HCT116 (cell line): ENCODE results near the gene COL23A1. TPM values are rescaled to one million over a fixed set of nuclear protein-coding genes. Genes with fewer than 3 reads are reported as not detected.

ENCODE experiments used
- ATAC-seq: fragments of 200-7000 bp; cut with Tn5 transposase; 2 replicates; pipeline ENCODE4 v1.9.1; 2020; ENCODE audit warnings: mild to moderate bottlenecking, moderate library complexity
- BruUV-seq: library from RNA; stranded (reverse); fragments of 400-500 nt; replicated peaks from 2 replicates; lab custom pipeline; 2021; lab: Mats Ljungman, UMichigan
- CTCF ChIA-PET: fragments of 300-600 bp; sonication (Branson Sonifier 250); formaldehyde crosslinking; loops from one replicate; lab custom pipeline; 2021; ENCODE audit warnings: antibody characterized with exemption; lab: Charles Lee
- POLR2A ChIA-PET: fragments of 300-600, 350-600 bp; sonication (Branson Sonifier 250); formaldehyde crosslinking; loops from one replicate; lab custom pipeline; 2021; ENCODE audit warnings: antibody characterized with exemption; lab: Charles Lee
- RAD21 ChIA-PET, 2 experiments: fragments of 300-600 bp; sonication (Branson Sonifier 250); formaldehyde crosslinking; loops; one replicate each; lab custom pipeline; 2023; ENCODE audit warnings: low total read pairs in 2 of 2; ENCODE audit not compliant: uncharacterized antibody in 2 of 2, unreplicated experiment in 2 of 2, low non-redundant PET in 1 of 2; lab: Charles Lee
- DNase-seq: peaks from one replicate; pipeline ENCODE4 v3.0.0-alpha.2; 2010; ENCODE audit warnings: low read depth, low spot score
- H2AFZ ChIP-seq: fragments of 200-600 bp; shearing (Covaris generic), sonication (generic); 2 replicates; pipeline ENCODE4 v1.6.1; 2017; ENCODE audit warnings: low read depth, mixed run types, mixed read lengths, antibody characterized with exemption, low read length; ENCODE audit not compliant: poor library complexity, severe bottlenecking
- H3K27ac ChIP-seq: 2 replicates; pipeline ENCODE4 v1.5.1; 2012; ENCODE audit warnings: low read depth, low read length
- H3K27me3 ChIP-seq: fragments of 200-600 bp; sonication (generic); 2 replicates; pipeline ENCODE4 v1.6.1; 2016; ENCODE audit warnings: mixed run types, low read length, mixed read lengths; ENCODE audit not compliant: insufficient read depth
- H3K36me3 ChIP-seq, 2 experiments: fragments of 200-500 bp in 1 of 2; fragments of 200-600 bp in 1 of 2; sonication (Bioruptor generic) in 1 of 2; sonication (generic) in 1 of 2; 2 replicates each; pipeline versions ENCODE4 v1.5.1 to v1.6.1; 2014 to 2016; ENCODE audit warnings: low read length in 2 of 2, inconsistent platforms in 1 of 2, mixed read lengths in 1 of 2, mixed run types in 1 of 2; ENCODE audit not compliant: insufficient read depth in 2 of 2, control insufficient read depth in 1 of 2
- H3K4me1 ChIP-seq, 2 experiments: fragments of 200-600 bp in 1 of 2; sonication (generic) in 1 of 2; 2 replicates each; pipeline versions ENCODE4 v1.5.1 to v1.6.1; 2012 to 2017; ENCODE audit warnings: low read length in 2 of 2, inconsistent platforms in 1 of 2, mild to moderate bottlenecking in 1 of 2, mixed read lengths in 1 of 2, mixed run types in 1 of 2, moderate library complexity in 1 of 2; ENCODE audit not compliant: insufficient read depth in 2 of 2, control insufficient read depth in 1 of 2
- H3K4me2 ChIP-seq: fragments of 200-600 bp; sonication (generic); 2 replicates; pipeline ENCODE4 v1.6.1; 2017; ENCODE audit warnings: mixed run types, low read length, mixed read lengths
- H3K4me3 ChIP-seq, 2 experiments: fragments of 200-600 bp in 1 of 2; sonication (generic) in 1 of 2; replicated peaks in 1 of 2; 2 replicates each; pipeline ENCODE4 v1.5.1; 2011 to 2016; ENCODE audit warnings: low read length in 2 of 2, control low read depth in 1 of 2, low read depth in 1 of 2, mild to moderate bottlenecking in 1 of 2, mixed read lengths in 1 of 2, mixed run types in 1 of 2
- H3K79me2 ChIP-seq: fragments of 200-600 bp; sonication (generic); 2 replicates; pipeline ENCODE4 v1.6.1; 2017; ENCODE audit warnings: mild to moderate bottlenecking, mixed run types, low read length, moderate library complexity, mixed read lengths; ENCODE audit not compliant: insufficient read depth
- H3K9ac ChIP-seq: fragments of 200-600 bp; sonication (generic); 2 replicates; pipeline ENCODE4 v1.6.1; 2016; ENCODE audit warnings: low read length, mixed read lengths
- H3K9me2 ChIP-seq: fragments of 200-600 bp; sonication (generic), shearing (Covaris generic); 2 replicates; pipeline ENCODE4 v1.6.1; 2017; ENCODE audit warnings: mixed run types, mild to moderate bottlenecking, moderate library complexity; ENCODE audit not compliant: insufficient read depth
- H3K9me3 ChIP-seq, 2 experiments: fragments of 200-500 bp in 1 of 2; fragments of 200-600 bp in 1 of 2; sonication (Bioruptor generic) in 1 of 2; sonication (generic) in 1 of 2; 2 replicates each; pipeline ENCODE4 v1.6.1; 2014 to 2017; ENCODE audit warnings: low read length in 2 of 2, mixed read lengths in 2 of 2, inconsistent platforms in 1 of 2, low read depth in 1 of 2, mild to moderate bottlenecking in 1 of 2, mixed run types in 1 of 2, moderate library complexity in 1 of 2; ENCODE audit not compliant: control insufficient read depth in 1 of 2, insufficient read depth in 1 of 2
- H4K20me1 ChIP-seq: fragments of 200-600 bp; sonication (generic), shearing (Covaris generic); 2 replicates; pipeline ENCODE4 v1.6.1; 2017; ENCODE audit warnings: mixed run types, mild to moderate bottlenecking, moderate library complexity; ENCODE audit not compliant: insufficient read depth
- ATF3 ChIP-seq: IDR thresholded peaks from 2 replicates; pipeline ENCODE4 v1.6.1; 2012
- FOSL1 ChIP-seq: IDR thresholded peaks from 2 replicates; pipeline ENCODE4 v1.6.1; 2012; ENCODE audit warnings: low read depth
- SIN3A ChIP-seq: IDR thresholded peaks from 2 replicates; pipeline ENCODE4 v1.6.1; 2012; ENCODE audit warnings: low read depth
- TCF7L2 ChIP-seq: IDR thresholded peaks from 2 replicates; pipeline ENCODE4 v1.7.0; 2011; ENCODE audit warnings: borderline replicate concordance, inconsistent platforms; ENCODE audit not compliant: insufficient read depth, insufficient read length; ENCODE audit errors: extremely low read depth
- YY1 ChIP-seq: IDR thresholded peaks from 2 replicates; pipeline ENCODE4 v1.6.1; 2011; ENCODE audit warnings: low read length, low read depth, moderate library complexity, mild to moderate bottlenecking; ENCODE audit not compliant: insufficient replicate concordance; ENCODE audit errors: extremely low read depth
- ZBTB33 ChIP-seq: IDR thresholded peaks from 2 replicates; pipeline ENCODE4 v1.6.1; 2011; ENCODE audit warnings: mild to moderate bottlenecking, low read length, moderate library complexity; ENCODE audit not compliant: insufficient replicate concordance; ENCODE audit errors: extremely low read depth
- ZFX ChIP-seq: fragments of 450-650 bp; IDR thresholded peaks from 2 replicates; pipeline ENCODE4 v1.6.1; 2017
- intact Hi-C: fragments of 100-400 bp; cut with micrococcal nuclease; formaldehyde crosslinking; loops from 2 replicates; pipeline ENCODE4 v1.10.0; 2022
- total RNA-seq: library from RNA; stranded (reverse); gene quantifications from one replicate; pipeline ENCODE4 v1.2.1, GENCODE V29; 2021; ENCODE audit not compliant: unreplicated experiment

Gene COL23A1
- total RNA-seq, 1 experiment from 2014 or later: not detected

- no peaks in the 10 kb centered on the region for H3K4me1 ChIP-seq
- DNase-seq: no peak
- no peak overlapping the region for H3K27ac ChIP-seq
- intact Hi-C loops: no loop called here
- ChIA-PET CTCF (no interaction called here), POLR2A (no interaction called here), RAD21 (no interaction called here)
- ATAC-seq: no peak
- BruUV-seq: no TSS peak
- no peaks in the 10 kb centered on the region for H3K27me3 ChIP-seq
- no peak overlapping the region for H3K4me3 ChIP-seq
- no peaks in the 10 kb centered on the region for H3K9me3 ChIP-seq
- H3K9ac ChIP-seq: no peak overlapping the region
- H3K36me3 ChIP-seq: no peaks in the 10 kb centered on the region
- TF ChIP-seq ZFX (no peak), ATF3 (no peak), SIN3A (no peak), YY1 (no peak), TCF7L2 (no peak), FOSL1 (no peak), ZBTB33 (no peak)
- TF ChIP-seq, all 23 proteins: peak for 0
- Histone ChIP-seq H3K79me2 (no peaks in the 10 kb centered on the region), H3K9me2 (no peaks in the 10 kb centered on the region), H2AFZ (no peak overlapping the region), H3K4me2 (no peak overlapping the region), H4K20me1 (no peaks in the 10 kb centered on the region)
Measured at GRCh38 chr5:178261666-178262600, 328.3 kb downstream of the COL23A1 start.
